Neuronal stem cell (in vitro differentiated cells): ENCODE measurements around the gene GATAD2A.
"Not testable (repeated sequence)": the region's sequence is repeated elsewhere in the genome, so short reads cannot be mapped to it uniquely, and the experiment has no call there.

Experiments used
- DNase-seq: peaks from one replicate; pipeline ENCODE4 v3.0.0-alpha.2; 2013; ENCODE audit warnings: low spot score
- H2AFZ ChIP-seq: one replicate; pipeline ENCODE4 v1.6.1; 2013; ENCODE audit warnings: mild to moderate bottlenecking, low read length, inconsistent platforms
- H2AK5ac ChIP-seq: 2 replicates; pipeline ENCODE4 v1.6.1; 2013; ENCODE audit warnings: low read depth, mild to moderate bottlenecking, inconsistent platforms, low read length, moderate library complexity, mixed read lengths
- H2BK120ac ChIP-seq: 2 replicates; pipeline ENCODE4 v1.6.1; 2013; ENCODE audit warnings: low read depth, mild to moderate bottlenecking, inconsistent platforms, low read length, moderate library complexity, mixed read lengths
- H2BK12ac ChIP-seq: one replicate; pipeline ENCODE4 v1.6.1; 2013; ENCODE audit warnings: low read length, inconsistent platforms
- H2BK15ac ChIP-seq: 2 replicates; pipeline ENCODE4 v1.6.1; 2013; ENCODE audit warnings: mild to moderate bottlenecking, low read length, inconsistent platforms, mixed read lengths
- H2BK5ac ChIP-seq: one replicate; pipeline ENCODE4 v1.6.1; 2013; ENCODE audit warnings: inconsistent platforms, mild to moderate bottlenecking, low read length, moderate library complexity
- H3K14ac ChIP-seq: one replicate; pipeline ENCODE4 v1.6.1; 2013; ENCODE audit warnings: low read length, inconsistent platforms
- H3K18ac ChIP-seq: 2 replicates; pipeline ENCODE4 v1.6.1; 2013; ENCODE audit warnings: low read length, inconsistent platforms
- H3K23ac ChIP-seq: 2 replicates; pipeline ENCODE4 v1.6.1; 2013; ENCODE audit warnings: low read depth, mild to moderate bottlenecking, mixed read lengths, low read length, inconsistent platforms; ENCODE audit not compliant: poor library complexity
- H3K27ac ChIP-seq: replicated peaks from 3 replicates; pipeline ENCODE4 v1.5.1; 2013; ENCODE audit warnings: low read length, inconsistent platforms
- H3K27me3 ChIP-seq, 3 experiments: 2 replicates each; pipeline ENCODE4 v1.6.1; 2013; ENCODE audit warnings: low read length in 3 of 3, mild to moderate bottlenecking in 2 of 3, inconsistent platforms in 1 of 3, low read depth in 1 of 3, mixed read lengths in 1 of 3, moderate library complexity in 1 of 3; ENCODE audit not compliant: control insufficient read depth in 3 of 3, insufficient read depth in 3 of 3
- H3K36me3 ChIP-seq, 2 donors: replicated peaks in 1 of 2; 2 replicates each; pipeline ENCODE4 v1.6.1; 2013; ENCODE audit warnings: low read length in 2 of 2; ENCODE audit not compliant: control insufficient read depth in 2 of 2, insufficient read depth in 2 of 2
- H3K4ac ChIP-seq: 2 replicates; pipeline ENCODE4 v1.6.1; 2013; ENCODE audit warnings: inconsistent platforms, mild to moderate bottlenecking, low read length, moderate library complexity
- H3K4me1 ChIP-seq, 2 donors: 1 replicate in 1 of 2; 2 replicates in 1 of 2; pipeline ENCODE4 v1.6.1; 2013; ENCODE audit warnings: low read length in 2 of 2, low read depth in 1 of 2; ENCODE audit not compliant: control insufficient read depth in 2 of 2, insufficient read depth in 1 of 2
- H3K4me2 ChIP-seq: one replicate; pipeline ENCODE4 v1.6.1; 2013; ENCODE audit warnings: mild to moderate bottlenecking, low read length, inconsistent platforms; ENCODE audit not compliant: insufficient read depth, poor library complexity, severe bottlenecking
- H3K4me3 ChIP-seq, 2 donors: 2 replicates each; pipeline ENCODE4 v1.5.1; 2013; ENCODE audit warnings: low read length in 2 of 2, mild to moderate bottlenecking in 2 of 2, inconsistent platforms in 1 of 2, moderate library complexity in 1 of 2
- H3K79me1 ChIP-seq: one replicate; pipeline ENCODE4 v1.6.1; 2013; ENCODE audit warnings: low read depth, mild to moderate bottlenecking, inconsistent platforms, low read length, moderate library complexity
- H3K9ac ChIP-seq: one replicate; pipeline ENCODE4 v1.6.1; 2013; ENCODE audit warnings: mild to moderate bottlenecking, low read depth, low read length, inconsistent platforms; ENCODE audit not compliant: poor library complexity
- H3K9me3 ChIP-seq, 2 donors: replicated peaks in 1 of 2; 2 replicates each; pipeline versions ENCODE3 to v1.6.1; 2013; ENCODE audit warnings: low read length in 2 of 2, mild to moderate bottlenecking in 2 of 2, inconsistent platforms in 1 of 2, low read depth in 1 of 2, mixed read lengths in 1 of 2, moderate library complexity in 1 of 2; ENCODE audit not compliant: control insufficient read depth in 2 of 2, insufficient read depth in 1 of 2
- H4K8ac ChIP-seq: one replicate; pipeline ENCODE4 v1.6.1; 2013; ENCODE audit warnings: low read depth, mild to moderate bottlenecking, inconsistent platforms, low read length, moderate library complexity
- H4K91ac ChIP-seq: one replicate; pipeline ENCODE4 v1.6.1; 2013; ENCODE audit warnings: low read length, low read depth, mild to moderate bottlenecking, inconsistent platforms; ENCODE audit not compliant: poor library complexity
- WGBS, 2 donors: extraction: QIAGEN DNeasy Blood & Tissue Kit; methylation state at CpG; one replicate each; pipeline ENCODE4 v1.1.7; 2013; ENCODE audit warnings: missing lambda C conversion rate in 2 of 2, mixed read lengths in 1 of 2; ENCODE audit not compliant: insufficient read length in 2 of 2, insufficient replicate concordance in 1 of 2; ENCODE audit errors: extremely low coverage in 2 of 2; 5-methylcytosine and 5-hydroxymethylcytosine counted together

Gene GATAD2A

GRCh38 chr19:19389683-19390082 lies 15.8 kb upstream of the GATAD2A start:
- not testable (repeated sequence) for H3K18ac ChIP-seq, H3K23ac ChIP-seq, H2BK15ac ChIP-seq, H3K14ac ChIP-seq, H2BK5ac ChIP-seq, H3K4me2 ChIP-seq, H3K4ac ChIP-seq, H2BK120ac ChIP-seq, H2BK12ac ChIP-seq, H3K9ac ChIP-seq, H3K4me3 ChIP-seq, DNase-seq, H3K27ac ChIP-seq, H2AFZ ChIP-seq, H3K79me1 ChIP-seq, H3K9me3 ChIP-seq, H4K8ac ChIP-seq, H2AK5ac ChIP-seq, H4K91ac ChIP-seq, H3K27me3 ChIP-seq
- WGBS, 2 donors, result no CpG with 5 or more reads among the region's 12 CpGs
- H3K36me3 ChIP-seq, result peaks cover 0 to 12% of the 10 kb centered on the region in 2 donors
- H3K4me1 ChIP-seq, result peaks cover 10 to 11% of the 10 kb centered on the region in 2 donors

- not testable (repeated sequence) for H3K23ac ChIP-seq, H3K14ac ChIP-seq, H3K79me1 ChIP-seq, H3K18ac ChIP-seq, H3K4me2 ChIP-seq, DNase-seq, H2BK120ac ChIP-seq, H3K27ac ChIP-seq, H2AFZ ChIP-seq, H2BK15ac ChIP-seq, H3K27me3 ChIP-seq, H2BK12ac ChIP-seq, H3K9ac ChIP-seq, H3K4me1 ChIP-seq, H4K91ac ChIP-seq, H3K4ac ChIP-seq, H2BK5ac ChIP-seq, H2AK5ac ChIP-seq, H3K9me3 ChIP-seq, H3K36me3 ChIP-seq, H4K8ac ChIP-seq, H3K4me3 ChIP-seq
- WGBS, 2 donors, result no CpG with 5 or more reads among the region's 7 CpGs
These were observed 11.1 kb upstream of the GATAD2A start for GRCh38 chr19:19394333-19394732.

GRCh38 chr19:19399733-19400433 lies 5.6 kb upstream of the GATAD2A start:
- no peak overlapping the region for H3K4me2 ChIP-seq
- no peak overlapping the region for H4K91ac ChIP-seq
- peaks cover 2% of the 10 kb centered on the region in 2 donors for H3K4me1 ChIP-seq
- no peak overlapping the region for H2BK12ac ChIP-seq
- H3K27me3 ChIP-seq, result no peaks in the 10 kb centered on the region
- H3K9me3 ChIP-seq, result no peaks in the 10 kb centered on the region
- H2AK5ac ChIP-seq, result no peak overlapping the region
- no peak overlapping the region for H3K9ac ChIP-seq
- H3K23ac ChIP-seq, result no peak overlapping the region
- H3K36me3 ChIP-seq, result peaks cover 0 to 2% of the 10 kb centered on the region in 2 donors
- no peak for DNase-seq
- no peak overlapping the region for H3K27ac ChIP-seq
- no CpG with 5 or more reads among the region's 9 CpGs for WGBS, 2 donors
- no peak overlapping the region for H2BK15ac ChIP-seq
- H3K4me3 ChIP-seq, result no peak overlapping the region
- no peak overlapping the region for H4K8ac ChIP-seq
- no peaks in the 10 kb centered on the region for H3K79me1 ChIP-seq
- H2BK120ac ChIP-seq, result no peak overlapping the region
- H3K4ac ChIP-seq, result no peak overlapping the region
- H2BK5ac ChIP-seq, result no peak overlapping the region
- H3K18ac ChIP-seq, result no peak overlapping the region
- H2AFZ ChIP-seq, result no peak overlapping the region
- no peak overlapping the region for H3K14ac ChIP-seq

GRCh38 chr19:19402656-19403372 lies 2.7 kb upstream of the GATAD2A start:
- no peak overlapping the region for H3K27ac ChIP-seq
- H3K4me3 ChIP-seq, result no peak overlapping the region
- no peaks in the 10 kb centered on the region for H3K9me3 ChIP-seq
- no peak overlapping the region for H4K91ac ChIP-seq
- no peak overlapping the region for H2BK5ac ChIP-seq
- peaks cover 8 to 11% of the 10 kb centered on the region in 2 donors for H3K4me1 ChIP-seq
- peaks cover 0 to 2% of the 10 kb centered on the region in 2 donors for H3K36me3 ChIP-seq
- no peak overlapping the region for H2BK15ac ChIP-seq
- WGBS, 2 donors, result no CpG with 5 or more reads among the region's 11 CpGs
- no peak overlapping the region for H2BK12ac ChIP-seq
- H2BK120ac ChIP-seq, result no peak overlapping the region
- no peak overlapping the region for H2AK5ac ChIP-seq
- H3K14ac ChIP-seq, result no peak overlapping the region
- H3K23ac ChIP-seq, result no peak overlapping the region
- H3K27me3 ChIP-seq, result no peaks in the 10 kb centered on the region
- no peak overlapping the region for H3K4ac ChIP-seq
- no peak for DNase-seq
- H3K4me2 ChIP-seq, result no peak overlapping the region
- no peak overlapping the region for H4K8ac ChIP-seq
- no peak overlapping the region for H3K9ac ChIP-seq
- H2AFZ ChIP-seq, result no peak overlapping the region
- H3K79me1 ChIP-seq, result peaks cover 2% of the 10 kb centered on the region
- no peak overlapping the region for H3K18ac ChIP-seq
